DND-41 (cell line): ENCODE data around the gene DTNB.

Experiments
- ATAC-seq: fragments of 200-7000 bp; cut with Tn5 transposase; 3 replicates; pipeline ENCODE4 v1.9.1; 2021; ENCODE audit warnings: low read depth; ENCODE audit not compliant: insufficient read depth
- DNase-seq: peaks from one replicate; pipeline ENCODE4 v3.0.0-alpha.2; 2020
- H2AFZ ChIP-seq: 2 replicates; pipeline ENCODE4 v1.6.0; 2012; ENCODE audit warnings: low read depth, low read length
- H3K27ac ChIP-seq: 2 replicates; pipeline ENCODE4 v1.5.1; 2012; ENCODE audit warnings: low read length, inconsistent platforms
- H3K27me3 ChIP-seq: fragments of 200-600 bp; sonication (generic); 2 replicates; pipeline ENCODE4 v1.6.0; 2012; ENCODE audit warnings: low read length, mild to moderate bottlenecking, inconsistent platforms; ENCODE audit not compliant: insufficient read depth, poor library complexity
- H3K36me3 ChIP-seq: 2 replicates; pipeline ENCODE4 v1.5.1; 2012; ENCODE audit warnings: low read length, inconsistent platforms; ENCODE audit not compliant: insufficient read depth
- H3K4me1 ChIP-seq: 2 replicates; pipeline ENCODE4 v1.5.1; 2012; ENCODE audit warnings: mild to moderate bottlenecking, low read length; ENCODE audit not compliant: insufficient read depth
- H3K4me2 ChIP-seq: 2 replicates; pipeline ENCODE4 v1.6.0; 2012; ENCODE audit warnings: mild to moderate bottlenecking, moderate library complexity, low read length, inconsistent platforms; ENCODE audit not compliant: insufficient read depth
- H3K4me3 ChIP-seq, 2 experiments: fragments of 200-600 bp in 1 of 2; shearing (Covaris generic) in 1 of 2; 2 replicates each; pipeline ENCODE4 v1.5.1; 2012 to 2016; ENCODE audit warnings: inconsistent platforms in 2 of 2, low read length in 2 of 2, mild to moderate bottlenecking in 2 of 2, low read depth in 1 of 2, moderate library complexity in 1 of 2
- H3K79me2 ChIP-seq: 2 replicates; pipeline ENCODE4 v1.6.0; 2012; ENCODE audit warnings: low read length, inconsistent platforms; ENCODE audit not compliant: insufficient read depth
- H3K9ac ChIP-seq: 2 replicates; pipeline ENCODE4 v1.6.0; 2012; ENCODE audit warnings: low read depth, mild to moderate bottlenecking, inconsistent platforms, low read length, moderate library complexity
- H3K9me3 ChIP-seq: 2 replicates; pipeline ENCODE4 v1.5.1; 2012; ENCODE audit warnings: low read length, moderate library complexity, mild to moderate bottlenecking, inconsistent platforms; ENCODE audit not compliant: insufficient read depth, severe bottlenecking
- H4K20me1 ChIP-seq: 2 replicates; pipeline ENCODE4 v1.6.0; 2012; ENCODE audit warnings: low read length; ENCODE audit not compliant: insufficient read depth
- CTCF ChIP-seq: IDR thresholded peaks from 2 replicates; pipeline ENCODE4 v1.5.1; 2012; ENCODE audit warnings: borderline replicate concordance, low read length, moderate library complexity, mild to moderate bottlenecking; ENCODE audit not compliant: poor library complexity, severe bottlenecking; ENCODE audit errors: extremely low read depth
- EZH2 ChIP-seq: IDR thresholded peaks from 3 replicates; pipeline ENCODE4 v1.6.1; 2012; ENCODE audit warnings: borderline replicate concordance, low read depth, mild to moderate bottlenecking, moderate library complexity, low read length, inconsistent platforms; ENCODE audit not compliant: severe bottlenecking

The DTNB gene

DNA sequence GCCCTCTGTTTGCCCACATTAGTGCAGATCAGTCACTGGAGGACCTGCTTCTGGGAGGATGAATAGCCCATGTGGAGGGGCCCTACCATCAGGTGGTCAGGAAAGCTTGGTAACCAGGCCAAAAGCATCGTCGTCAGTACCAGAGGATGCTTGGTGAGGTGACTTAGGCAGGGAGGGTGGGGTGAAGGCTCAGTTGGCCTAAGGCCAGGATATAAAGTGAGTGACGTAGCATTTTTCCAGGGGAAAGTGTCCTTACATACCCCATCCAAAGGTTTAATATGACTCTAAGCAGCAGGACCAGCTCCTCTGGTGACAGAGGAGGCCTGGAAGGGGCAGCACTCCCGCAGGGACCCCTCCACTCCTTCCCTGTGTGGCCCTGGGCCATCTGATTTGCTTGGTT, 303.9 kb downstream of the DTNB start:
- no peak for TF ChIP-seq EZH2
- TF ChIP-seq CTCF, result no peak
- ATAC-seq, result no peak; the same call in 2 of the 3 replicates

GRCh38 chr2:25368660-25369059, 304.7 kb downstream of the DTNB start:
- Histone ChIP-seq H3K27me3 (no peaks in the 10 kb centered on the region), H3K27ac (no peak overlapping the region), H3K4me1 (no peaks in the 10 kb centered on the region), H3K79me2 (no peaks in the 10 kb centered on the region), H3K9ac (no peak overlapping the region), H3K9me3 (no peaks in the 10 kb centered on the region), H2AFZ (no peak overlapping the region), H3K4me2 (no peak overlapping the region), H3K4me3 (no peak overlapping the region), H3K36me3 (no peaks in the 10 kb centered on the region), H4K20me1 (no peaks in the 10 kb centered on the region)
- DNase-seq (no peak), ATAC-seq (no peak)
- TF ChIP-seq CTCF, result no peak
- no peak for TF ChIP-seq EZH2

More for the DNA sequence above, 303.9 kb downstream of the DTNB start:
- no peak overlapping the region for H3K27ac ChIP-seq
- H3K9me3 ChIP-seq, result no peaks in the 10 kb centered on the region
- no peak overlapping the region for H3K9ac ChIP-seq
- H4K20me1 ChIP-seq, result no peaks in the 10 kb centered on the region
- H3K4me3 ChIP-seq, result no peak overlapping the region
- H3K4me1 ChIP-seq, result no peaks in the 10 kb centered on the region
- no peak for DNase-seq
- H3K36me3 ChIP-seq, result no peaks in the 10 kb centered on the region
- no peak overlapping the region for H2AFZ ChIP-seq
- no peaks in the 10 kb centered on the region for H3K27me3 ChIP-seq
- H3K4me2 ChIP-seq, result no peak overlapping the region
- H3K79me2 ChIP-seq, result no peaks in the 10 kb centered on the region

- H3K79me2 ChIP-seq, result no peaks in the 10 kb centered on the region
- no peak overlapping the region for H2AFZ ChIP-seq
- H3K4me1 ChIP-seq, result peaks cover 6% of the 10 kb centered on the region
- no peaks in the 10 kb centered on the region for H4K20me1 ChIP-seq
- TF ChIP-seq EZH2 (no peak), CTCF (no peak)
- H3K27me3 ChIP-seq, result no peaks in the 10 kb centered on the region
- no peak overlapping the region for H3K9ac ChIP-seq
- H3K36me3 ChIP-seq, result no peaks in the 10 kb centered on the region
- H3K27ac ChIP-seq, result no peak overlapping the region
- no peak for DNase-seq
- ATAC-seq, result no peak
- H3K9me3 ChIP-seq, result no peaks in the 10 kb centered on the region
- H3K4me3 ChIP-seq, result no peak overlapping the region
- H3K4me2 ChIP-seq, result no peak overlapping the region
Measured at GRCh38 chr2:25367296-25367695, 306.1 kb downstream of the DTNB start.

- Histone ChIP-seq H3K36me3 (no peaks in the 10 kb centered on the region), H2AFZ (no peak overlapping the region), H4K20me1 (no peaks in the 10 kb centered on the region), H3K9me3 (no peaks in the 10 kb centered on the region), H3K9ac (no peak overlapping the region), H3K4me3 (no peak overlapping the region), H3K27ac (no peak overlapping the region), H3K79me2 (no peaks in the 10 kb centered on the region), H3K4me2 (no peak overlapping the region), H3K27me3 (no peaks in the 10 kb centered on the region), H3K4me1 (peaks cover 11% of the 10 kb centered on the region)
- TF ChIP-seq CTCF (no peak), EZH2 (no peak)
- ATAC-seq (no peak), DNase-seq (no peak)
Measured at GRCh38 chr2:25366629-25367028, 306.7 kb downstream of the DTNB start.
